ENCODE data around the gene PPP2R2C. TPM values are rescaled to one million over a fixed set of nuclear protein-coding genes. Genes with fewer than 3 reads are reported as not detected.

PPP2R2C gene
- total and polyA plus RNA-seq, 9 of the 15 experiments (the other 6 are each of a cell fraction or from before 2014, with no cell fraction given) = 0.04 to 0.06 TPM; not detected in 7

GRCh38 chr4:6476893-6477292 is 4.5 kb upstream of the PPP2R2C start (continued):
- TF ChIP-seq, protein P1, sequence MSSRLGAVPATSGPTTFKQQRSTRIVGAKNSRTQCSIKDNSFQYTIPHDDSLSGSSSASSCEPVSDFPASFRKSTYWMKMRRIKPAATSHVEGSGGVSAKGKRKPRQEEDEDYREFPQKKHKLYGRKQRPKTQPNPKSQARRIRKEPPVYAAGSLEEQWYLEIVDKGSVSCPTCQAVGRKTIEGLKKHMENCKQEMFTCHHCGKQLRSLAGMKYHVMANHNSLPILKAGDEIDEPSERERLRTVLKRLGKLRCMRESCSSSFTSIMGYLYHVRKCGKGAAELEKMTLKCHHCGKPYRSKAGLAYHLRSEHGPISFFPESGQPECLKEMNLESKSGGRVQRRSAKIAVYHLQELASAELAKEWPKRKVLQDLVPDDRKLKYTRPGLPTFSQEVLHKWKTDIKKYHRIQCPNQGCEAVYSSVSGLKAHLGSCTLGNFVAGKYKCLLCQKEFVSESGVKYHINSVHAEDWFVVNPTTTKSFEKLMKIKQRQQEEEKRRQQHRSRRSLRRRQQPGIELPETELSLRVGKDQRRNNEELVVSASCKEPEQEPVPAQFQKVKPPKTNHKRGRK (tag; IDR thresholded peaks at IDR 0.05) = no peak
- TF ChIP-seq ZKSCAN1 (IDR thresholded peaks at IDR 0.05; ENCODE audit: low read depth, low read length) = no peak
- no peak for TF ChIP-seq RNF219 (CRISPR knock-in tag; IDR thresholded peaks at IDR 0.05)
- TF ChIP-seq BHLHE40 (IDR thresholded peaks at IDR 0.05; ENCODE audit: low read length) = no peak
- TF ChIP-seq E2F8 (IDR thresholded peaks at IDR 0.05; ENCODE audit: low read depth, partially characterized antibody) = no peak
- TF ChIP-seq ZNF311 (CRISPR knock-in tag; IDR thresholded peaks at IDR 0.05) = no peak
